IPS-11a (cell line): ENCODE measurements around the gene ADI1.
"Not testable (repeated sequence)": the region's sequence is repeated elsewhere in the genome, so short reads cannot be mapped to it uniquely, and the experiment has no call there.

Experiments used
- H3K4me3 ChIP-seq: one replicate; pipeline ENCODE4 v1.5.1; 2013; ENCODE audit warnings: low read depth, low read length, control low read depth

Gene ADI1

DNA sequence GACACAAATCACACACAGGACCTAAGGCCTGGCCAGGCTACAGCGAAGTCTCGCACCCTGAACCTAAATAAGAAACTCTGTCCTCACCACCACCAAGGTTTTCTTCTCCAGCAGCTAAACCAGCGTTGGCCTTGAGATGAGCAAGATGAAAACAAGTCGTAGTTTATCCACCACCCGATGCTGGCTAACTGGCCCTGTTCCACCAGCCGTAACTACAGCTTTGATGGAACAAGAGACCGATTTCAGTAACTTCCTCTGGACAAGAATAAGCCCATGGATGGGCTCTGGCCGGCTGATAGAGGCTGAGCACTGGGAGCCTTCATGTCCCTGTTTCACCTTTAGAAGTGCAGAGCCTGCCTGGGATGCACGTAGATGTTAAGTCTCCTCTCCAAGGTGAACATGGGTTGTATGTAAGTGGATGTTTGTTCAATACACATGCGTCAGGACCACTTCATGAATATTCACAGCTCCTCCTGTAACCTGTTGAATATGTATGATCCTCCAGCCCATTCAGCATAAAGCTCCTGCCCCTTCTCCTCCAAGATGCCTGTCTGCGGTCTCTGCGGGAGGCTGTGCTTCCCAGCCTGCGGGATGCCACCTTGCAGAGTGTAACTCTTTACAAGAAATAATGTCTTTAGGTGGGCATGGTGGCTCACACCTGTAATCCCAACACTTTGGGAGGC, 24.2 kb downstream of the ADI1 start:
- no peak overlapping the region for H3K4me3 ChIP-seq

DNA sequence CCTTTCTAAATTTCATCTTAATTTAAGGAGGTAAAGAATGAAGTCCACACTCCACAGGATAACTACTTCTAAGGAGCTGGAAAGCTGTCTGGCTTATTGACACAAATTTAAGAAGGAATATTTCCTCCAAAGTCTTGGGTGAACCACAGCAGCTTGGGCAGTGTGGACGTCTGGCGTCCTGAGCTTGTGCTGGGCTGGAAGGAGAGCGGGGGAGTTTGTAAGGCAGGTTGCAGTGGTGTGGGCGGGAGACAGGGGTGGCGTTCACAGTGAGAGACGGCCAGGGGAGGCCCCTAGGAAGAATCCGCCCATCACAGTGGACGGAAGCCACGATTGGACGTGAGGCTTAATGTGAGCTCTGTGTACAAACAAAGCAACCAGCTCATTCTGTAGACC, 25.7 kb downstream of the ADI1 start:
- no peak overlapping the region for H3K4me3 ChIP-seq

DNA sequence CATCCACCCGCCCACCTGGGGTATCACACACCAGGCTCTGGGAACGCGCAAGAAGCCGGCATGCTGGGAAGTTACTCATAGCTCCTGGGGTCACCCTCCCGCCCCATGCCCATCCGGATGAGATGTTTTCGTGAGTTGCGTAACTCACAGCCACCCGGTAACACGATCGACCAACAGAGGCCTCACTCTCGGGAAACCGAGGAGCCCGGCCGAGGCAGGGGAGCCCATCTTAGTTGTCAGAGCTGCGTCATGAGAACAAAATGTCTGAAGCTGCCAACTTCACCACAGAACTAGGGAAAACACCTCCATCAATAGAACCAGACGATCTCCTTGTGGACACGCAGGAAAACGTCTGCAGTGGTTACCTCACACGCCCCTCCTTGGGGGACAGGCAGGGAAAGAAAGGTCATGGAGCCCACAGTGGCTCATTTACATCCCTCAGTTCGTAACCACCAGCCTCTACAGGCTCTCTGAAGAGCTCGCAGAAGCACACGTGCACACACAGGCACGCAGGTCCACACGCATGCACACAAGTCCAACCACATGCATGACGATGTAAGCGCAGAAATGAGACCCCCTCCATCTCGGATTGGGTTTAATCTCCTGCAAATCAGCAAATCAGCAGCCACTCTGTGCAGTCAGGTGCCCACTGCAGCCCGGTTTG, 26.2 kb downstream of the ADI1 start:
- no peak overlapping the region for H3K4me3 ChIP-seq

DNA sequence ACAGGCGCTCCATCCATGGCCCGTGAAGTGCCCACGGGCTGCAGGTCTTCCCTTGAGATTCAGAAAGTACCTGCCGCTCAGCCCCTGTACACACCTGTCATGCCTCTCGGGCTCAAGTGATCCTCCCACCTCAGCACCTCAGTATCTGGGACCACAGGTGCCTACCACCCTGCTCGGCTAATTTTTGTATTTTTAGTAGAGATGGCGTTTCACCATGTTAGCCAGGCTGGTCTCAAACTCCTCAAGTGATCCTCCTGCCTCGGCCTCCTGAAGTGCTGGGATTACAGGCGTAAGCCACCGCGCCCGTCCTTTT, 26.9 kb downstream of the ADI1 start:
- H3K4me3 ChIP-seq: not testable (repeated sequence)

DNA sequence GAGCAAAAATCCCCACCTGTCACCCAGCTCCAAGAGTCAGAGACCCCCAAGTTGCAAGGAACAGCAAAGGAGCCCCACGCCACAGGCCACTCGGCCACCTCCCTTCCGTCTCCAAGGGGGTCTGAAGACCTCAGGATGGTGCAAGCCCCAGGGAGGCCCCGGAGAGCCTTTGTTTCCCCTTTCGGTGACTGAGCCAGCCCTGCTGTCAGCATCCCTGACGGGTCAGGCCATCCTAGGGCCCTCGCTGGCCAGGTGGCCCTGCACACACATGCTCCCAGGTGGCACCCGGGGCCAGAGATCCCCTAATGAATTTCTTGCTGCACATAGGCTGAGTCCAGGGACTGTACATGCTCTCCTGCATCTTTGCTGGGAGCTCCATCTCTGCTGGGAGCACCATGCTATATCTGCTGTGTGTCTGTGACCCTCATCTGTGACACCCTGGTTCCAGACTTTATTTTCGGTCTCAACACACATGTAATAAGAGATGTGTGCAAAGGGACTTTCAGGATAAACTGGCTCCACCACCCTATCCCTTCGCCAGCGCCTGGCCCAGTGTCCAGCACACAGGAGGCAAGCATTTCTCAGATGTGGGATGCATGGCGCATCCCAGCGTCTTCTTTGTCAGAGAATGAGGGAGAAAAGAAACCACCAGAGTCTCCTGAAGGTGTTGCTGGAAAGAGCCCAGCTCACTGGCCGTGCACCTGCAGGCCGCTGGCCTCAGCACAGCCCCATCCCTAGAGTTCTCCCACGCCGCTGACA, 27.4 kb downstream of the ADI1 start:
- H3K4me3 ChIP-seq: no peak overlapping the region

GRCh38 chr2:3491306-3491705, 28.0 kb downstream of the ADI1 start:
- no peak overlapping the region for H3K4me3 ChIP-seq

GRCh38 chr2:3490191-3491170, 28.9 kb downstream of the ADI1 start:
- no peak overlapping the region for H3K4me3 ChIP-seq

GRCh38 chr2:3489764-3490115, 29.6 kb downstream of the ADI1 start:
- no peak overlapping the region for H3K4me3 ChIP-seq

DNA sequence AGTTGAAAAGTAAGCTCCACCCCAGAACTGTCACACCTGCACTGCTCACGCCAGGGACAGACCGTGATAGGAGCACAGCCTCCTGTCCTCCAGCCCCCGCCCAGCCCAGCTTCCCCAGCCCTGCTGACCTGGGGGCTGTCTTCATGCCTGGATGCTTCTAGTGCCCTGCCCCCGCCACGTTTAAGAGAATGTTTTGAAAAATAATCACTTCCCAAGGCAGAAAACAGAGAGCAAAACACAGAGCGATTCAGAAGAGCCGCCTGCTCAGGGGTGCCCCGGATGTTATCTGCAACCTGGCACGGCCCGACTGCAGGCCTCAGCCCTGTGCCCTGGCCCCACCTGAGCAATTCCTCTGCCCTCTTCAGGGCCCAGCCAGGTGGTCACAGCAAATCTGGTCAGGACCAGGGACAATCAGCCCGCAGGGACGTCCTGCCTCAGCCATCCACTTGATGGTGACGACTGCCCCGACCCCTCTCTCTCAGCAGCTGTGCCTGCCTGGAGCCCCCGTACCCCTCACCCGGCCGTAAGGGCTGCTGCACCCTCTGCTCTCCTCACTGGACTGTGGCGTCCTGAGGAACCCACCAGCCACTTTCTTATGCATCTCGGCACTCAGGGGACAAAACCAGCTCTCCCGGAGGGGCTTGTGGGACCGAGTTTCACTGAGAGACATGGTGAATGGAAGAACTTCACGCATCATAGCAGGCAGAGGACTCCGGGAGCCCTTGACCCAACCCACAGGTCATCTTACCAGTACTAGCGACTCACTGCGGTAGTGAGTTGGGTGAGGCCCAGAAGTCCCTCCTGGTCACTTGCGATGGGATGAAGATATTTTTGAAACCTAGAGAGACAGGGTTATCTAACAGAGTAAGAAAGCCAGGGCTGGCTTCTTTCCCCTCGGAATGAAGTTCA, 30.2 kb downstream of the ADI1 start:
- H3K4me3 ChIP-seq: no peak overlapping the region

GRCh38 chr2:3488061-3488531, 31.2 kb downstream of the ADI1 start:
- no peak overlapping the region for H3K4me3 ChIP-seq

GRCh38 chr2:3487432-3487831, 31.9 kb downstream of the ADI1 start:
- H3K4me3 ChIP-seq: no peak overlapping the region

DNA sequence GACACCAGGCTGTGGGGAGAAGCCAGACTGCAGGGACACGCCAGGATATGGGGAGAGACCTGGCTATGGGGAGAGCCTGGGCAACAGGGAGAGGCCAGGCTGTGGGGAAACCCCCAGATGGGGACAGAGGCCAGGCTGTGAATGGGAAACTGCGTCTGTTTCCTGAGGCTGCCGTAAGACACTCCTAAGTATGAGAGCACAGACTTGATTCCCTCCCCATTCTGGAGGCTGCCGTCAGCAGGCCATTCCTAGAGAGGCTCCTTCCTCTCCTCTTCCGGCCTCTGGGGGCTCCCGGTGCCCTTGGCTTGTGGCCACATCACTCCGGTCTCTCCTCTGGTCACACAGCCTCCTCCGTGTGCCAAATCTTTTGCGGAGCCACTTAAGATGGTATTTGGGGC, 32.3 kb downstream of the ADI1 start:
- no peak overlapping the region for H3K4me3 ChIP-seq

GRCh38 chr2:3486047-3487027, 33.0 kb downstream of the ADI1 start:
- H3K4me3 ChIP-seq: no peak overlapping the region

DNA sequence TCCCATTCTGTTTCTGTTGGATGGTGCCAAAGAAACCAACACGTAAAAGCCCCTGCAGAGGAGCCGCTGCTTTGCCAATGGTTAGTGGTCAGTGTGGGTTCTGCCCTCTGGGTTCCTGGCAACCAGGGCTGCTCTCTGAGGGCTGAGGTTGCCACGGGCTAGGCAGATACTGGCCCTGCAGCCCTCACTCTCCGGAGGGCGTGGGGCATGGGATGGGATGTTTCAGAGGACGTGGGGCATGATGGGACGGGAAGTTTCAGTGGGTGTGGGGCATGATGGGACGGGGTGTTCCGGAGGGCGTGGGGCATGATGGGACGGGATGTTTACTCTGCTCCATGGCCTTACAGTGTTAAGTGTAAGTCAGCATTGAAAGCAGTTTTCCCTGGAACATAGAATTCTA, 34.2 kb downstream of the ADI1 start:
- H3K4me3 ChIP-seq: no peak overlapping the region

DNA sequence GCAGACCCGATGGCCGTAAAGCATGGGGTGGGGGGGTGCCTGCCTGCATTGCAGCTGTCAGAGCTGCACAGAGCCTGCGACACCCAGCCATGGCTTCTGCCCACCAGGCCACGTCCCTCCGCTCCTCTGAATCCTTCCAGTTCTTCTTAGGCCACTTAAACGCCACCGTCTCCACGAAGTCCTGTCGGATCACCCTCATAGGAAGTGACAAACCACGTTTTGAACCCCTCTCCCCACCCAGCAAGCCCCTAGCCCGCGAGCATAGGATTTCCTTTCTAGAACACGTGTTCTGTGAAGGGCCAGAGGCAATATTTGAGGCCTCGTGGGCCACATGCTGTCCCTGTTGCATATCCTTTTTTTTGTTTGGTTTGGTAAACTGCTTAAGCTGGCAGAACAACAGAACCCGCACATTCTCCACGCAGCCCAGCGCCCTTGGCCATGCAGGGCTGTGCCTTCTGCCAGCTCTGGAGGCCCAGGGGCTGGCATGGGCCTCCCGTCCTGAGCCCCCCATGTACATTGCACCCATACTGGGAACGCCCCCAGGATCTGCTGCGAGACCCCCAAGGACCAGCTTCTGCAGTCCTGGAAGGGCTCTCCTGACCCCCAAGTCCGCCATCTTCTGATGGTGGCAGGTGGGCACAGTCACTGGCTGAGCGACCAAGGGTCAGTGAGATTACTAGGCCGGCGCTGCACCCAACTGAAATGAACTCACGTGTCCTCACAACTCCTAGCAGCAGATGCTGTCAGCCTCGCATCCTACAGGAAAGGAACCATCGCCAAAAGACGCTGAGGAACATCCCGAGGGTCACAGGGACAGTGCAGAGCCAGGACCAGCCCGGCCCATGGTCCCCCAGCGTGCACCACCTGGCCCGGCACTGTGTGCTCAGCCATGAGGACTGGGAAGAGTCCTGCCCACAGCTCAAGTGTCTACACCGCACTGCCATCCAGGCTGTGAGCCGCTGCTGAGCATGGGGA, 35.1 kb downstream of the ADI1 start:
- no peak overlapping the region for H3K4me3 ChIP-seq

DNA sequence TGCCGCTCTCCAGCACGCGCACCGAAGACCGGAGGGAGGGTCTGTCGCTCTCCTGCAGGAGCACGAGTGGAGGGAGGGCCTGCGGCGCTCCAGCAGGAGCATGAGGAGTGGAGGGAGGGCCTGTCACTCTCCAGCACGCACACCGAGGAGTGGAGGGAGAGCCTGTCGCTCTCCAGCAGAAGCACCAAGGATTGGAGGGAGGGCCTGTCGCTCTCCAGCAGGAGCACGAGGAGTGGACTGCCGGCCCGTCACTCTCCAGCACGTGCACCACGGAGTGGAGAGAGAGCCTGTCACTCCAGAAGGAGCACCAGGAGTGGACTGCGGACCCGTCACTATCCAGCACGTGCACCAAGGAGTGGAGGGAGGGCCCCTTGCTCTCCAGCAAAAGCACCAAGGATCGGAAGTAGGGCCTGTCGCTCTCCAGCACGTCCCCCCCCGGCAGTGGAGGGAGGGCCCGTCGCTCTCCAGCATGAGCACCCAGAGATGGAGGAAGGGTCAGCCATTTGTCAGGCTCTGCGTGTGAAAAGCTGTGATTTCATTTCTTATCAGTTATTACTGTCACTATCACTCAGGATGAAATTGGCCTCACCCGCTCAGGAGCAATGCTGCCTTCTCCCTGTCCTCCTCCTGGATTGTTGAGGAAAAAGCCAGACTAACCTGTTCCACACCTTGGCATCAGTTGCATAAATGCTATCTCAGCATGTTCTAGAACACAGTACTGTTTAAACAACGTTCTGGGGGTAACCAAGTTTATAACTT, 35.9 kb downstream of the ADI1 start:
- no peak overlapping the region for H3K4me3 ChIP-seq

DNA sequence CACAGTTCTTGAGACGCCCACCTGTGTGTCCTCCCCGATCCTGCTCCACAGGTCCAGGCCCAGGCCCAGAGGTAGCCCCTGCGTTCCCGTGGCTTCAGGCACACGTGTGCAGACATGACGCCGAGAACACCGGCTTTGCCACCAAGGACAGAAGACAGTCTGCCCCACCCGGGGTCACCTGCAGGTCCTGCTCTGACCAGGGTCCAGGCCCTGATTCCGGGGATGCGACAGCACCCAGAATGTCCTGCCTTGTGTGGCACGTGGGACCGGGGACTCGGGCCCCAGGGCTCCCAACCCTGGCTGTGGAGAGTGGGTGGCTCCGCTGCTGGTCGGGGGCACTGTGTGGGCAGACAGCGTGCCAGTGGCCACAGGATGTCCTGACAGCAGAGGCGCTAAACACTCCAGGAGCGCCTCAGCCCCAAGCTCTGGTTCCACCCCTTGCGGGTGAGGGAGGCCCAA, 36.9 kb downstream of the ADI1 start:
- no peak overlapping the region for H3K4me3 ChIP-seq
